ENCODE results near the gene FBXL16. TPM values are rescaled to one million over a fixed set of nuclear protein-coding genes. Genes with fewer than 3 reads are reported as not detected.
A peak's percentile ranks its signal among the peaks of the same experiment; 100 is the strongest.

FBXL16 gene
- total and polyA plus RNA-seq, 2 of the 13 experiments (the other 11 are each of a cell fraction or from before 2014, with no cell fraction given) = 0.22 to 2.0 TPM

- TF ChIP-seq CTCF (CRISPR knock-in tag; IDR thresholded peaks at IDR 0.05) (peak; percentile 91), DZIP1 (CRISPR knock-in tag; IDR thresholded peaks at IDR 0.05) (0 out of 2 replicates have a peak, but pooled peaks have one; percentile 86), SP4 (CRISPR knock-in tag; IDR thresholded peaks at IDR 0.05) (peak; percentile 78; the same call in 1 of the 2 replicates), ZIK1 (CRISPR knock-in tag; IDR thresholded peaks at IDR 0.05; ENCODE audit: borderline replicate concordance, low read depth) (peak; percentile 94; the same call in 1 of the 2 replicates), CHCHD3 (CRISPR knock-in tag; IDR thresholded peaks at IDR 0.05) (0 out of 2 replicates have a peak, but pooled peaks have one; percentile 23), PHF21A (CRISPR knock-in tag; IDR thresholded peaks at IDR 0.05) (no peak; the same call in none of the 2 replicates), ZNF710 (CRISPR knock-in tag; IDR thresholded peaks at IDR 0.05; ENCODE audit: borderline replicate concordance) (no peak), CEBPB (IDR thresholded peaks at IDR 0.05; ENCODE audit: borderline replicate concordance, low read depth, low read length) (peak; percentile 73; the same call in 1 of the 2 replicates), REST (IDR thresholded peaks at IDR 0.05; ENCODE audit: borderline replicate concordance in 1 of 2, low read depth in 1 of 2, low read length in 2 of 2) (no peak), ZNF563 (CRISPR knock-in tag; IDR thresholded peaks at IDR 0.05) (peak; percentile 59; the same call in 1 of the 2 replicates), ZNF839 (CRISPR knock-in tag; IDR thresholded peaks at IDR 0.05; ENCODE audit: borderline replicate concordance) (0 out of 2 replicates have a peak, but pooled peaks have one; percentile 39)
- TF ChIP-seq, protein P1, sequence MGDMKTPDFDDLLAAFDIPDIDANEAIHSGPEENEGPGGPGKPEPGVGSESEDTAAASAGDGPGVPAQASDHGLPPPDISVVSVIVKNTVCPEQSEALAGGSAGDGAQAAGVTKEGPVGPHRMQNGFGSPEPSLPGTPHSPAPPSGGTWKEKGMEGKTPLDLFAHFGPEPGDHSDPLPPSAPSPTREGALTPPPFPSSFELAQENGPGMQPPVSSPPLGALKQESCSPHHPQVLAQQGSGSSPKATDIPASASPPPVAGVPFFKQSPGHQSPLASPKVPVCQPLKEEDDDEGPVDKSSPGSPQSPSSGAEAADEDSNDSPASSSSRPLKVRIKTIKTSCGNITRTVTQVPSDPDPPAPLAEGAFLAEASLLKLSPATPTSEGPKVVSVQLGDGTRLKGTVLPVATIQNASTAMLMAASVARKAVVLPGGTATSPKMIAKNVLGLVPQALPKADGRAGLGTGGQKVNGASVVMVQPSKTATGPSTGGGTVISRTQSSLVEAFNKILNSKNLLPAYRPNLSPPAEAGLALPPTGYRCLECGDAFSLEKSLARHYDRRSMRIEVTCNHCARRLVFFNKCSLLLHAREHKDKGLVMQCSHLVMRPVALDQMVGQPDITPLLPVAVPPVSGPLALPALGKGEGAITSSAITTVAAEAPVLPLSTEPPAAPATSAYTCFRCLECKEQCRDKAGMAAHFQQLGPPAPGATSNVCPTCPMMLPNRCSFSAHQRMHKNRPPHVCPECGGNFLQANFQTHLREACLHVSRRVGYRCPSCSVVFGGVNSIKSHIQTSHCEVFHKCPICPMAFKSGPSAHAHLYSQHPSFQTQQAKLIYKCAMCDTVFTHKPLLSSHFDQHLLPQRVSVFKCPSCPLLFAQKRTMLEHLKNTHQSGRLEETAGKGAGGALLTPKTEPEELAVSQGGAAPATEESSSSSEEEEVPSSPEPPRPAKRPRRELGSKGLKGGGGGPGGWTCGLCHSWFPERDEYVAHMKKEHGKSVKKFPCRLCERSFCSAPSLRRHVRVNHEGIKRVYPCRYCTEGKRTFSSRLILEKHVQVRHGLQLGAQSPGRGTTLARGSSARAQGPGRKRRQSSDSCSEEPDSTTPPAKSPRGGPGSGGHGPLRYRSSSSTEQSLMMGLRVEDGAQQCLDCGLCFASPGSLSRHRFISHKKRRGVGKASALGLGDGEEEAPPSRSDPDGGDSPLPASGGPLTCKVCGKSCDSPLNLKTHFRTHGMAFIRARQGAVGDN (CRISPR knock-in tag; IDR thresholded peaks at IDR 0.05) = peak; percentile 88
Observed at GRCh38 chr16:667780-668518, 37.7 kb downstream of the FBXL16 start, which contains the start of gene RHOT2 (continued).
